Sigmoid colon (tissue), 7 donors: ENCODE data around the gene PTPN13. TPM values are rescaled to one million over a fixed set of nuclear protein-coding genes. Genes with fewer than 3 reads are reported as not detected.

ENCODE experiments used
- DNase-seq: peaks from one replicate; pipeline ENCODE4 v3.0.0-alpha.2; 2019
- H3K27ac ChIP-seq, 4 donors: fragments of 200-600 bp; sonication (generic); one replicate each; pipeline ENCODE4 v1.5.1; 2016 to 2019; ENCODE audit warnings: mild to moderate bottlenecking in 1 of 4
- H3K27me3 ChIP-seq, 3 donors: fragments of 200-600 bp; sonication (generic); one replicate each; pipeline ENCODE4 v1.5.1; 2019; ENCODE audit warnings: mild to moderate bottlenecking in 1 of 3
- H3K36me3 ChIP-seq, 4 donors: fragments of 200-600 bp; sonication (generic); one replicate each; pipeline ENCODE4 v1.5.1; 2016 to 2019
- H3K4me1 ChIP-seq, 4 donors: fragments of 200-600 bp; sonication (generic); one replicate each; pipeline ENCODE4 v1.5.1; 2017 to 2019
- H3K4me3 ChIP-seq, 4 donors: fragments of 200-600 bp; sonication (generic); one replicate each; pipeline ENCODE4 v1.5.1; 2017 to 2019; ENCODE audit warnings: mild to moderate bottlenecking in 2 of 4, moderate library complexity in 1 of 4
- H3K9me3 ChIP-seq, 4 donors: fragments of 200-600 bp in 3 of 4; sonication (generic) in 3 of 4; one replicate each; pipeline versions ENCODE4 v1.5.1 to v1.6.1; 2013 to 2019
- CTCF ChIP-seq, 4 experiments: fragments of 450-650 bp in 3 of 4; fragments of 200-600 bp in 1 of 4; IDR thresholded peaks; one replicate each; pipeline ENCODE4 v1.5.1; 2016 to 2019; ENCODE audit warnings: antibody characterized with exemption in 4 of 4, mild to moderate bottlenecking in 3 of 4, moderate library complexity in 2 of 4
- EP300 ChIP-seq, 4 donors: sonication (generic); formaldehyde crosslinking; IDR thresholded peaks; one replicate each; pipeline ENCODE4 v1.6.1; 2017; ENCODE audit warnings: antibody characterized with exemption in 4 of 4
- POLR2A ChIP-seq, 2 donors: fragments of 450-650 bp; IDR thresholded peaks; one replicate each; pipeline ENCODE4 v1.6.1; 2016; ENCODE audit warnings: antibody characterized with exemption in 2 of 2, mild to moderate bottlenecking in 2 of 2, moderate library complexity in 2 of 2
- POLR2AphosphoS5 ChIP-seq, 4 donors: sonication (generic); formaldehyde crosslinking; IDR thresholded peaks; one replicate each; pipeline ENCODE4 v1.6.1; 2017; ENCODE audit warnings: antibody characterized with exemption in 4 of 4
- WGBS, 2 donors: extraction: QIAGEN DNeasy Blood & Tissue Kit; methylation state at CpG; one replicate each; pipeline ENCODE4 v1.1.7; 2013; 5-methylcytosine and 5-hydroxymethylcytosine counted together
- intact Hi-C: fragments of 100-400 bp; cut with DNase I; formaldehyde crosslinking; loops from one replicate; pipeline ENCODE4 v1.15.1; 2023
- polyA plus RNA-seq, 3 donors: library from polyadenylated mRNA; stranded (reverse); fragments of 200-250 nt; gene quantifications; one replicate each; pipeline ENCODE4 v1.2.3, GENCODE V29; 2013
- total RNA-seq, 4 donors: library from RNA; depleted of rRNA; stranded (reverse); fragments of >200 nt; gene quantifications; one replicate each; pipeline ENCODE4 v1.1.0, GENCODE V29; 2016
- donor health status: healthy with polysubstance abuse.
- donor health status: Bipolar disorder and iron deficiency.
- donor health status: healthy.

PTPN13 gene
- total and polyA plus RNA-seq, 7 donors, result 0.60 to 16.1 (median 9.9) TPM

- DNase-seq, result no peak
- H3K27me3 ChIP-seq, result no peaks in the 10 kb centered on the region
- no peaks in the 10 kb centered on the region for H3K9me3 ChIP-seq
- H3K4me1 ChIP-seq, result peaks cover 0 to 17% (median 2%) of the 10 kb centered on the region in 4 donors
- no peaks in the 10 kb centered on the region for H3K36me3 ChIP-seq
- intact Hi-C loops, result no loop called here
- TF ChIP-seq POLR2AphosphoS5 (IDR thresholded peaks at IDR 0.05), result no peak
- no peak for TF ChIP-seq POLR2A (IDR thresholded peaks at IDR 0.05)
- TF ChIP-seq EP300 (IDR thresholded peaks at IDR 0.05), result no peak
- no peak for TF ChIP-seq CTCF (IDR thresholded peaks at IDR 0.05)
- 57 to 66% methylated on average over 1 of the region's 1 CpG for WGBS, 2 donors
- no peak overlapping the region for H3K4me3 ChIP-seq
- no peak overlapping the region for H3K27ac ChIP-seq
Measured at GRCh38 chr4:86621435-86621834, 27.3 kb downstream of the PTPN13 start.

DNA sequence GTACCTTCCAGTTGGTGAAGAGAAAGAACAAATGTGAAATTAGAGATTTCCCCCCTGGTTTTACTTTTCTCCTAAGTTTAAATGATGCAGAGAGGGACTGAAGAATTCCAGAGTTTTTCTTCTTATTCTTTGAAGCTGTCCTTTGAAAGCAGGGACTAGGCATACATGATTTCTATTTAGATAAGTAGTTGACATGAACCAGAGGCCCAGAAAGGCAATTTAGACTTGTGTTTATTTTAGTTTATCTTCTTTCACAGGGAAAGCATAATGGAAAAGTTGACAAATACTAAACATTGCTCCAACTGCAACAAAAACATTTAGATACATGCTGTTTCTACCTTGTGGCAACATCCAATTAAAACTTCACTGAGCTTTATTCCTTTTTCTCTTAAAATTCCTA is 32.0 kb downstream of the PTPN13 start:
- H3K4me3 ChIP-seq, result no peak overlapping the region

DNA sequence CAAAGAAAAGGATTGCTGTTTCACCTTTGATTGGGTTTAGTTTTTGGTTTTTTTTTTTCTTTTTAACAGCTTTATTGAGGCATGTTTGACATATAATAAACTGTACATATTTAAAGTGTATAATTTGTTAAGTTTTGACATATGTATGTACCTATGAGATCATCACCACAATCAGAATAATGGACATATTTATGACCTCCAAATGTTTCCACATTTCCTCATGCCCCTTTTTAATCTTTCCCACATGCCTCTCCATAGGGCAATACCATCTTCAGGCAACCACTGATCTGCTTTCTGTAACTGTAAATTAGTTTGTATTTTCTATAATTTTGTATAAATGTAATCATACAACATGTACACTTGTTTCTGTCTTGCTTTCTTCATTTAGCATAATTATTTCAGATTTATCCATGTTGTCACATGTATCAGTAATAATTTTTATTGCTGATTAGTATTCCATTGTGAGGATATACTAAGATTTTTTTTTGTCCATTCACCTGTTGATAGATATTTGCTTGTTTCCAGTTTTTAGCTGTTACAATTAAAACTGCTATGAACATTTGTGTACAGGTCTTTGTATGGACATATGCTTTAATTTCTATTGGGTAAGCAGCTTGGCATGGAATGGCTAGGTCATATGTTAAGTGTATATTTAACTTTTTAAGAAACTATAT is 33.5 kb downstream of the PTPN13 start:
- Histone ChIP-seq H3K36me3 (no peaks in the 10 kb centered on the region), H3K27ac (no peak overlapping the region), H3K27me3 (no peaks in the 10 kb centered on the region), H3K9me3 (no peaks in the 10 kb centered on the region), H3K4me1 (peaks cover 0 to 8% (median 2%) of the 10 kb centered on the region in 4 donors), H3K4me3 (no peak overlapping the region)
- intact Hi-C loops, result no loop called here
- no peak for DNase-seq
- TF ChIP-seq EP300 (IDR thresholded peaks at IDR 0.05) (no peak), CTCF (IDR thresholded peaks at IDR 0.05) (no peak), POLR2A (IDR thresholded peaks at IDR 0.05) (no peak), POLR2AphosphoS5 (IDR thresholded peaks at IDR 0.05) (no peak)

More for the DNA sequence above, 32.0 kb downstream of the PTPN13 start:
- H3K36me3 ChIP-seq, result no peaks in the 10 kb centered on the region
- TF ChIP-seq POLR2AphosphoS5 (IDR thresholded peaks at IDR 0.05), result no peak
- TF ChIP-seq EP300 (IDR thresholded peaks at IDR 0.05), result no peak
- TF ChIP-seq CTCF (IDR thresholded peaks at IDR 0.05), result no peak
- TF ChIP-seq POLR2A (IDR thresholded peaks at IDR 0.05), result no peak
- no peaks in the 10 kb centered on the region for H3K27me3 ChIP-seq
- peaks cover 0 to 17% (median 2%) of the 10 kb centered on the region in 4 donors for H3K4me1 ChIP-seq
- intact Hi-C loops, result no loop called here
- H3K9me3 ChIP-seq, result no peaks in the 10 kb centered on the region
- no peak overlapping the region for H3K27ac ChIP-seq
- no peak for DNase-seq

- peaks cover 0 to under 1% (median 0%) of the 10 kb centered on the region in 4 donors for H3K36me3 ChIP-seq
- no peak for DNase-seq
- H3K9me3 ChIP-seq, result no peaks in the 10 kb centered on the region
- peaks cover 0 to 7% (median 2%) of the 10 kb centered on the region in 4 donors for H3K4me1 ChIP-seq
- whole genome bisulfite sequencing, 2 donors, result 83 to 87% methylated on average over 1 of the region's 1 CpG
- no peak overlapping the region for H3K4me3 ChIP-seq
- H3K27me3 ChIP-seq, result no peaks in the 10 kb centered on the region
- no peak overlapping the region for H3K27ac ChIP-seq
- intact Hi-C loops, result no loop called here
- no peak for TF ChIP-seq POLR2A (IDR thresholded peaks at IDR 0.05)
Measured at GRCh38 chr4:86630629-86631028, 36.5 kb downstream of the PTPN13 start.

DNA sequence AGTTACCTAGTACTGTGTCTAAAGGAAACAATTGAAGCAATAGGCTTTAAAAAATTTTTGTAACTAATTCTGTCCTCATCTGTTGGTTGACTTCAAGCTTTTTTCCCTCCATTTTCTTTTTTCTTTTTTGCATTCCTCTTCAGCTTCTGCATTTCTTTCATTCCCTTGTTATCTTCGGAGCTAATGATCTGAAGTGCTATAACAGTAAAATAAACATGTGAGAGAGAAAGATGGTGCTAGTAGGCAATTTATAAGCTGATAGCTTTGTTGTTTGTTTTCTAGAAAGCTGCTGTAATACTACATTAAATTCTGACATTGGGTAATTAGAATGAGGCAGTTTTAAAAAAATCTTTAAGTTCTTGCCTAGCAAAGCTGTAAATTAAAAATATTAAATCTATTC is 37.1 kb downstream of the PTPN13 start:
- 71 to 72% methylated on average over 1 of the region's 1 CpG for WGBS, 2 donors
- no peak overlapping the region for H3K4me3 ChIP-seq
- H3K36me3 ChIP-seq, result peaks cover 0 to 5% (median 2%) of the 10 kb centered on the region in 4 donors
- intact Hi-C loops, result no loop called here
- DNase-seq, result no peak
- no peaks in the 10 kb centered on the region for H3K27me3 ChIP-seq
- H3K4me1 ChIP-seq, result peaks cover 0 to 1% (median 0%) of the 10 kb centered on the region in 4 donors
- no peak overlapping the region for H3K27ac ChIP-seq
- TF ChIP-seq POLR2A (IDR thresholded peaks at IDR 0.05) (no peak), EP300 (IDR thresholded peaks at IDR 0.05) (no peak), CTCF (IDR thresholded peaks at IDR 0.05) (no peak), POLR2AphosphoS5 (IDR thresholded peaks at IDR 0.05) (no peak)
- no peaks in the 10 kb centered on the region for H3K9me3 ChIP-seq
